BLaER1 treated with 17β-estradiol and CSF1 and Interleukin-3, amounts not matched to agents 10 nM and 100 nM (cell line): ENCODE data around the gene ITGB6.

Source experiments
- H3K27ac ChIP-seq, 11 experiments: shearing (Covaris generic); formaldehyde crosslinking; 2 replicates each; pipeline ENCODE4 v1.8.1; 2022
- H3K27me3 ChIP-seq, 11 experiments: shearing (Covaris generic); formaldehyde crosslinking; 2 replicates each; pipeline ENCODE4 v1.8.1; 2022
- H3K36me3 ChIP-seq, 11 experiments: shearing (Covaris generic); formaldehyde crosslinking; 2 replicates each; pipeline ENCODE4 v1.8.1; 2022
- H3K4me1 ChIP-seq, 10 experiments: shearing (Covaris generic); formaldehyde crosslinking; 2 replicates each; pipeline ENCODE4 v1.8.1; 2022
- H3K4me2 ChIP-seq, 11 experiments: shearing (Covaris generic); formaldehyde crosslinking; 2 replicates each; pipeline ENCODE4 v1.8.1; 2022
- H3K4me3 ChIP-seq, 10 experiments: shearing (Covaris generic); formaldehyde crosslinking; 2 replicates each; pipeline ENCODE4 v1.8.1; 2022
- H3K9ac ChIP-seq, 11 experiments: shearing (Covaris generic); formaldehyde crosslinking; 2 replicates each; pipeline ENCODE4 v1.8.1; 2022
- H3K9me3 ChIP-seq, 11 experiments: shearing (Covaris generic); formaldehyde crosslinking; replicated peaks in 1 of 11; 2 replicates each; pipeline ENCODE4 v1.8.1; 2022
- H4K20me1 ChIP-seq, 11 experiments: shearing (Covaris generic); formaldehyde crosslinking; 2 replicates each; pipeline ENCODE4 v1.8.1; 2022
- Cebpa-rat ChIP-seq, 11 experiments: shearing (Covaris generic); IDR thresholded peaks; 2 replicates each; pipeline ENCODE4 v1.8.1; 2022

ITGB6 gene

GRCh38 chr2:160073284-160073888 is 126.7 kb downstream of the ITGB6 start:
- no peak for TF ChIP-seq Cebpa-rat (IDR thresholded peaks at IDR 0.05)
- Histone ChIP-seq H3K9ac (no peak overlapping the region), H3K4me2 (no peak overlapping the region), H3K4me1 (peaks cover 6 to 24% (median 15%) of the 10 kb centered on the region in 10 experiments; a peak in 16 of 20 replicates), H3K9me3 (peaks cover 18 to 37% (median 24%) of the 10 kb centered on the region in 11 experiments), H3K4me3 (no peak overlapping the region), H3K27ac (no peak overlapping the region), H3K27me3 (no peaks in the 10 kb centered on the region), H4K20me1 (no peaks in the 10 kb centered on the region), H3K36me3 (no peaks in the 10 kb centered on the region)

- Histone ChIP-seq H3K4me3 (no peak overlapping the region), H3K9me3 (peaks cover 32 to 48% (median 43%) of the 10 kb centered on the region in 11 experiments), H3K4me2 (no peak overlapping the region), H3K4me1 (no peaks in the 10 kb centered on the region), H3K27ac (no peak overlapping the region), H3K36me3 (no peaks in the 10 kb centered on the region), H3K27me3 (no peaks in the 10 kb centered on the region), H4K20me1 (no peaks in the 10 kb centered on the region), H3K9ac (no peak overlapping the region)
- TF ChIP-seq Cebpa-rat (IDR thresholded peaks at IDR 0.05) = no peak
These were observed 131.2 kb downstream of the ITGB6 start for GRCh38 chr2:160068906-160069305.

GRCh38 chr2:160064916-160065315 is 135.2 kb downstream of the ITGB6 start:
- Histone ChIP-seq H3K36me3 (no peaks in the 10 kb centered on the region), H3K4me1 (no peaks in the 10 kb centered on the region), H3K27me3 (no peaks in the 10 kb centered on the region), H3K27ac (no peak overlapping the region), H3K9me3 (peaks cover 45 to 57% (median 52%) of the 10 kb centered on the region in 11 experiments), H3K4me2 (no peak overlapping the region), H4K20me1 (no peaks in the 10 kb centered on the region), H3K4me3 (no peak overlapping the region), H3K9ac (no peak overlapping the region)
- TF ChIP-seq Cebpa-rat (IDR thresholded peaks at IDR 0.05) = no peak

- Histone ChIP-seq H3K27ac (no peak overlapping the region), H3K36me3 (no peaks in the 10 kb centered on the region), H3K4me3 (no peak overlapping the region), H4K20me1 (no peaks in the 10 kb centered on the region), H3K4me2 (no peak overlapping the region), H3K27me3 (no peaks in the 10 kb centered on the region), H3K4me1 (no peaks in the 10 kb centered on the region), H3K9ac (no peak overlapping the region), H3K9me3 (peaks cover 37 to 50% (median 46%) of the 10 kb centered on the region in 11 experiments)
- no peak for TF ChIP-seq Cebpa-rat (IDR thresholded peaks at IDR 0.05)
These were observed 136.0 kb downstream of the ITGB6 start for GRCh38 chr2:160063879-160064612.

- Histone ChIP-seq H3K36me3 (no peaks in the 10 kb centered on the region), H3K4me1 (no peaks in the 10 kb centered on the region), H3K4me2 (no peak overlapping the region), H3K9me3 (peaks cover 29 to 43% (median 38%) of the 10 kb centered on the region in 11 experiments), H3K9ac (no peak overlapping the region), H3K27ac (no peak overlapping the region), H3K27me3 (no peaks in the 10 kb centered on the region), H4K20me1 (no peaks in the 10 kb centered on the region), H3K4me3 (no peak overlapping the region)
- no peak for TF ChIP-seq Cebpa-rat (IDR thresholded peaks at IDR 0.05)
These were observed 136.8 kb downstream of the ITGB6 start for GRCh38 chr2:160063271-160063670.

GRCh38 chr2:160062292-160063005 is 137.6 kb downstream of the ITGB6 start, which contains the start of gene PLA2R1:
PLA2R1 (minus strand) TSS chr2:160062615; CDS start chr2:160062403, 212 bp downstream.
- Histone ChIP-seq H3K27ac (no peak within 1 kb of the TSS), H3K4me2 (no peak within 1 kb of the TSS), H3K9me3 (peaks cover 22 to 34% (median 30%) of the 10 kb centered on the region in 11 experiments)

GRCh38 chr2:160061944-160062291 is 138.2 kb downstream of the ITGB6 start:
- Histone ChIP-seq H3K9ac (no peak overlapping the region), H3K36me3 (no peaks in the 10 kb centered on the region), H3K4me3 (no peak overlapping the region), H3K4me1 (no peaks in the 10 kb centered on the region), H3K4me2 (no peak overlapping the region), H4K20me1 (no peaks in the 10 kb centered on the region), H3K27me3 (no peaks in the 10 kb centered on the region), H3K27ac (no peak overlapping the region), H3K9me3 (peaks cover 16 to 29% (median 25%) of the 10 kb centered on the region in 11 experiments)
- TF ChIP-seq Cebpa-rat (IDR thresholded peaks at IDR 0.05) = no peak

More at GRCh38 chr2:160062292-160063005, 137.6 kb downstream of the ITGB6 start, which contains the start of gene PLA2R1:
- no peaks in the 10 kb centered on the region for H3K27me3 ChIP-seq
- no peak within 1 kb of the TSS for H3K9ac ChIP-seq
- no peaks in the 10 kb centered on the region for H4K20me1 ChIP-seq
- H3K36me3 ChIP-seq = no peaks in the 10 kb centered on the region
- no peak within 1 kb of the TSS for H3K4me3 ChIP-seq
- no peaks in the 10 kb centered on the region for H3K4me1 ChIP-seq
- no peak for TF ChIP-seq Cebpa-rat (IDR thresholded peaks at IDR 0.05)

- Histone ChIP-seq H3K27ac (no peak overlapping the region), H3K4me3 (no peak overlapping the region), H3K4me2 (no peak overlapping the region), H3K9me3 (peaks cover 16 to 29% (median 24%) of the 10 kb centered on the region in 11 experiments), H3K27me3 (no peaks in the 10 kb centered on the region), H3K9ac (no peak overlapping the region), H4K20me1 (no peaks in the 10 kb centered on the region), H3K4me1 (no peaks in the 10 kb centered on the region), H3K36me3 (no peaks in the 10 kb centered on the region)
- TF ChIP-seq Cebpa-rat (IDR thresholded peaks at IDR 0.05) = no peak
These were observed 138.5 kb downstream of the ITGB6 start for GRCh38 chr2:160061533-160061932.

- Histone ChIP-seq H3K9me3 (peaks cover 16 to 24% (median 18%) of the 10 kb centered on the region in 11 experiments), H3K4me3 (no peak overlapping the region), H3K4me1 (no peaks in the 10 kb centered on the region), H4K20me1 (no peaks in the 10 kb centered on the region), H3K36me3 (no peaks in the 10 kb centered on the region), H3K27me3 (no peaks in the 10 kb centered on the region), H3K9ac (no peak overlapping the region), H3K4me2 (no peak overlapping the region), H3K27ac (no peak overlapping the region)
- TF ChIP-seq Cebpa-rat (IDR thresholded peaks at IDR 0.05) = no peak
These were observed 139.8 kb downstream of the ITGB6 start for GRCh38 chr2:160060297-160060696.
